HAP-1 (cell line): Measurements from ENCODE around the gene ZBTB7C.

Experiments
- DNase-seq, 2 experiments: peaks; one replicate each; pipeline ENCODE4 v3.0.0-alpha.2; 2016 to 2020; ENCODE audit warnings: low spot score in 2 of 2
- H3K27me3 ChIP-seq: fragments of 250-450 bp; sonication (Bioruptor Pico); 2 replicates; pipeline ENCODE4 v1.5.1; 2020; ENCODE audit warnings: low read depth, mild to moderate bottlenecking, moderate library complexity
- H3K36me3 ChIP-seq: fragments of 250-450 bp; sonication (Bioruptor Pico); replicated peaks from 2 replicates; pipeline ENCODE4 v1.5.1; 2020; ENCODE audit warnings: mild to moderate bottlenecking
- H3K4me1 ChIP-seq: fragments of 250-450 bp; sonication (Bioruptor Pico); 2 replicates; pipeline ENCODE4 v1.5.1; 2020; ENCODE audit warnings: mild to moderate bottlenecking
- H3K4me3 ChIP-seq: fragments of 250-450 bp; sonication (Bioruptor Pico); 2 replicates; pipeline ENCODE4 v1.5.1; 2020; ENCODE audit warnings: mild to moderate bottlenecking, moderate library complexity
- H3K9me3 ChIP-seq: fragments of 250-450 bp; sonication (Bioruptor Pico); 2 replicates; pipeline ENCODE4 v1.5.1; 2020; ENCODE audit warnings: mild to moderate bottlenecking, moderate library complexity
- in situ Hi-C: fragments of 300-500 bp; cut with MboI; formaldehyde crosslinking; loops from 3 replicates; pipeline ENCODE4 v1.14.3; 2020; ENCODE audit warnings: low sequenced_read_pairs, inconsistent platforms, mixed read lengths

ZBTB7C gene

DNA sequence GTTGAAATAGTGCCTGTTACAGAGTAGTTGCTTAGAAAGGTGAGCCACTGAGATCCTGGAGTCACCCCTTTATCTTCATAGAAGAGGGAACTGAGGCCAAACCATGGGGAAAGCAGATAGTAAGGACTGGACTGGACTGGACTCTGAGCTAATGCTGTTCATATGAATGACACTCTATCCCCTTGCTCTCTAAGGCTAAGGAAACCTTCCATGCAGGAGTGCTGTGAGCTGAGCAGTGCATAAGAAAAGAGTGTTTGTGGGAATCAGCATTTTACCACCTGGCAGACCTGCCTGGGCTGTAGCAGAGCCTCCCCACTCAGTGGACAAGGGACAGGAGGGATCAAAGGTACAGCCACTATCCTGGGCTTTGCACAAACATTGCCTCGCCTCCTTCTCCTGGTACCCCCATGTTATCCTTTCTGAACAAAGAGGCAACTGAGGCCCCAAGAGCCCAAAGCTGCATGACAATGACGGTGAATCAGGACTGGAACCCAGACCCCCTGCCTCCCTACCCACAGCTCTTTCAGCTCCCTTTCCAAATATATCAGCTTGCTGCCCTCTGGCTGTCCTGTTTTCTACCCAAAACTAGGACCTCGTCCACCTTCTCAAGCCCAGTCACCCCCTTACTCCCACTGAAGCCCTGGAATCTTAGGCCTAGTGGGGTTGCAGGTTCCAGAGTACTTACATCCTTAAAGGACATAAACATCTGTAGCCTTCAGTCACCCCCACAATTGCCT lies 227.9 kb downstream of the ZBTB7C start:
- H3K36me3 ChIP-seq, result no peaks in the 10 kb centered on the region
- in situ Hi-C loops, result no loop called here
- DNase-seq, result no peak
- H3K27me3 ChIP-seq, result 0 out of 2 replicates have a peak, but pooled peaks cover 3% of the 10 kb centered on the region
- H3K4me1 ChIP-seq, result no peaks in the 10 kb centered on the region
- H3K9me3 ChIP-seq, result no peaks in the 10 kb centered on the region
- H3K4me3 ChIP-seq, result no peak overlapping the region

DNA sequence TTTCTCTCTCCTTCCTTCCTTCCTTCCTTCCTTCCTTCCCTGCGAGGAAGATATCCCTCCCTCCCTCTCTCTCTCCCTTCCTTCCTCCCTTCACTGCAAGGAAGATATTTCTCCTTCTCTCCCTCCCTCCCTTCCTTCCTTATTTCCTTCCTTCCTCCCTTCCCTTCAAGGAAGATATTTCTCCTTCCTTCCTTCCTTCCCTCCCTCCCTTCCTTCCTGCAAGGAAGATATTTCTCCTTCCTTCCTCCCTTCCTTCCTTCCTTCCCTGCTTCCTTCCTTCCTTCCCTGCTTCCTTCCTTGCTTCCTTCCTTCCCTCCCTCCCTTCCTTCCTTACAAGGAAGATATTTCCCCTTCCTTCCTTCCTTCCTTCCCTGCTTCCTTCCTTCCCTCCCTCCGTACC lies 229.5 kb downstream of the ZBTB7C start:
- DNase-seq, result no peak
- no peaks in the 10 kb centered on the region for H3K4me1 ChIP-seq
- H3K36me3 ChIP-seq, result no peaks in the 10 kb centered on the region
- in situ Hi-C loops, result no loop called here
- no peak overlapping the region for H3K4me3 ChIP-seq
- 0 out of 2 replicates have a peak, but pooled peaks cover 3% of the 10 kb centered on the region for H3K27me3 ChIP-seq
- no peaks in the 10 kb centered on the region for H3K9me3 ChIP-seq

DNA sequence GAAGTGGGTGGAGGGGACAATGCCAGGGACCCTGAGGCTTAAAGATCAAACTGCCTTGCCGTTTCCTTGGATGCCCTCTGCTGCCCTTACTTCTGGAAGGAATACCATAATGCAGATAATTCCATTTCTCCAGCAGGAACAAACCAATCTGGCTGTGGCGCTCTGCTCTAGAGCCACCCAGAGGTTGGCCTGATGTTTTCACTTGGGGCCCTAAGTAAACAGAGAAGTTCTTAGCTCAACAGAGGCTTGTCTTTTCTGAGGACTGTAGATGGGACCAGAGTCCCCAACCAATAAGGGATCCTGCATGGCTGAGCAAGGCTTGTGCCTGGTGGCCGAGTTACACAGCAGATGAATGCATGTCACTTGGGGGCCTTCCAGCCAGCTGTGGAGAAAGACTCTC lies 230.2 kb downstream of the ZBTB7C start:
- in situ Hi-C loops, result no loop called here
- H3K4me1 ChIP-seq, result no peaks in the 10 kb centered on the region
- no peak for DNase-seq
- no peaks in the 10 kb centered on the region for H3K9me3 ChIP-seq
- 0 out of 2 replicates have a peak, but pooled peaks cover 3% of the 10 kb centered on the region for H3K27me3 ChIP-seq
- no peaks in the 10 kb centered on the region for H3K36me3 ChIP-seq
- no peak overlapping the region for H3K4me3 ChIP-seq

DNA sequence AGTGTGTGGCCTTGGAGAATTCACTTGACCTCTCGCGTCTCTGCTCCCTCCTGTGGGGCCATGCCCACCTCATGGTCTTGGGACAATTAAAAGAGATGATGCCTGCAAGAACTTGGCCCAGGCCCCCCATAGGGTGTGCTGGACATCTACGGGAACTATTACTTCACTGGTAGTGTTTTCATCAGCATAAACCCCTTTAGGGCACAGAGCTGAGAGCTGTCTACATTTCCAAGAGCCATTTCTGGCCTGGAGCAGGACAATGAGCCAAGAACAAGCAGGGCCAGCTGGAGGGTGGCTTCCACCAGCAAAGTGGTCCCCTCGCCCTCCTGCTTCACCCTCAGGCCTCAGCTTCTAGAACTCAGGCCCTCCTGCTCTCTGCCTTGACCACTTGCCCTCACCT lies 232.3 kb downstream of the ZBTB7C start:
- no peaks in the 10 kb centered on the region for H3K9me3 ChIP-seq
- 0 out of 2 replicates have a peak, but pooled peaks cover 3% of the 10 kb centered on the region for H3K27me3 ChIP-seq
- in situ Hi-C loops, result no loop called here
- H3K4me1 ChIP-seq, result no peaks in the 10 kb centered on the region
- no peaks in the 10 kb centered on the region for H3K36me3 ChIP-seq
- no peak for DNase-seq
- no peak overlapping the region for H3K4me3 ChIP-seq

DNA sequence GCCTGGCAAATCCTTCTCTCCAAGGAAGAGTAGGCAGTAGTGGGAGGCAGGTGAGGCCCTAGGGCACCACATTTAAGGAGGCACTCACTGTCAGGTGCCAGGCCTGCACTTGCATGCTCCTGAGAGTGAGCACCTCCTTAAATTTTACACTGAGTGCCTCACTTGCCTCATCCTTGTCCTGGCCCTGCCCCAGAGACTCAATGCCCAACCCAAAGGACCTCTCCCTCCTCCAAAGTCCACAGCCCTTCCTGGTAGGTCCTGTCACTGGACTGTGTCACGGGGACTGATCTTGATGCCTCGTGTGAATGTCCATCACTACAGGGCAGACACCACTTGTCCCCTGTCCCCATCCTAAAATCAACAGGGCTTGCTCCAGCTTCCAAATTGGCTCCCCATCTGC lies 235.6 kb downstream of the ZBTB7C start:
- Histone ChIP-seq H3K4me3 (no peak overlapping the region), H3K4me1 (no peaks in the 10 kb centered on the region), H3K27me3 (peaks cover 1% of the 10 kb centered on the region; the same call in 1 of the 2 replicates), H3K9me3 (no peaks in the 10 kb centered on the region), H3K36me3 (no peaks in the 10 kb centered on the region)
- no peak for DNase-seq
- in situ Hi-C loops, result no loop called here

DNA sequence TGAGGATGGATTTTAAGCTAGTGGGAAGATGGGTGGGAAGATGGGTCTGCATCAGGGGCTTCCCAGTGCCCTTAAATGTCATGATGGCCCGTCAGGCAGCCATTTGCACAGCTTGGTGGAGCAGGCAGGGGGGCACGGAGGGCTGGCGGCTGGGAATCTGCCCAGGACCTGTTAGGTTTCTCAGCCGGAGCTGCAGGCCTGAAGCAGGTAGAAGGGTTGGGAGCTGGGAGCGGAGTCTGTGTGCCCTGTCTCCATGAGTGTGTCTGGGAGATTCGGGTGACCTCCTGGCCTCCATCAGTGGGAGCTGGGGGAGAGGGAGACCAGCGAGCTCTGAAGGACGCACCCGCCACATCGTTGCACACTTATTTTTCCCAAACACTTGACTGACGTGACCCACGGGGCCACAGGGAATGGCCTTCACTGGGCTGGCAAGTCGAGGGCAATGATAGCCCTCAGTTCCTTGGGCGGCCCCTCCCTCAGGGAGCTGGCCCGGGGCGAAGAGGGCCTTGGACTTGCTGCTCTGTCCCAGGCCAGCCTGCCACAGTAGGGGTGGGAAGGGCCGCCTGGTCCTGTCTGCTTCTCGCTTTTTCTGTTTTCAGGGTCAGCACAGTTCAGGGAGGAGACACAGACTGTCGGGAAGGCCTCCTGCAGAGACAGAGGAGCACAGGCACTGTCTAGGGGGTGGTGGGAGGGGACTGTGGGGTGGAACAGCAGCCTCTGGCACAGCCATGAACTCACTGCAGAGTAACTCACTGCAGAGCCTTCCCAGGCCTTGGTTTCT lies 236.8 kb downstream of the ZBTB7C start:
- Histone ChIP-seq H3K4me1 (no peaks in the 10 kb centered on the region), H3K9me3 (no peaks in the 10 kb centered on the region), H3K4me3 (no peak overlapping the region), H3K27me3 (peaks cover 2% of the 10 kb centered on the region; the same call in 1 of the 2 replicates), H3K36me3 (no peaks in the 10 kb centered on the region)
- no peak for DNase-seq
- in situ Hi-C loops, result no loop called here

DNA sequence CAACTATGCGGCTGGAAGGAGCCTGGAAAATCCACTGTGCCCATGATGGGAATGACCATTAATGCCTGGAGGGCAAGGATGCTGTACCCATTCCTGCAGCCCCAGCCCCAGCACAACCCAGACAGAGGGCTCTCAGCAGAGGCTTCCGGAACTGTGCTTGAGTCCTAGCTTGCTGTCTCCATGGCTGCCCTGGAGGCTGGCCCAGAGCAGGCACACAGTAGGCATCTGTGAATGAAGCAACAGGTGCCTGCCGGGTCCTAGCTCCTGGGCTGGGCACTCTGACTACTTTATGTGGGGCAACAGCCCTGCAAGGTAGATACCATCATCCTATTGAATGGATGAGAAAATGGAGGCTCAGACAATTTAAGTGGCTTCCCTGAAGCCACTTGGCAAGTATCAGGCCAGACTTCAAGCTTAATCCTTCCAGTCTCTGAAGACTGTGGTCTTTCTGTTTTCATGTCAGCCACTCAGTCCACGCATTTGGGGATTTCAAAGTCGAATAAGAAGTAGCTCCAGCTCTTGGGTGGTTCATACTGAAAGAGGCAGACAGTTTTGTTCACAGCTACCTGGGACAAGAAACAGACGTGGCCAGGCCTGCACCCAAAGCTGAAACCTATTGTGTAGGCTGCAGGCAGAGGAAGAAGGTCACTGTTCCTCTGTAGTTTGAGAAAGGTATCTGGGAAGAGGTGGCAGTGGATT lies 237.5 kb downstream of the ZBTB7C start:
- H3K4me3 ChIP-seq, result no peak overlapping the region
- no peak for DNase-seq
- H3K36me3 ChIP-seq, result no peaks in the 10 kb centered on the region
- peaks cover 2% of the 10 kb centered on the region; the same call in 1 of the 2 replicates for H3K27me3 ChIP-seq
- no peaks in the 10 kb centered on the region for H3K4me1 ChIP-seq
- no peaks in the 10 kb centered on the region for H3K9me3 ChIP-seq
- in situ Hi-C loops, result no loop called here

DNA sequence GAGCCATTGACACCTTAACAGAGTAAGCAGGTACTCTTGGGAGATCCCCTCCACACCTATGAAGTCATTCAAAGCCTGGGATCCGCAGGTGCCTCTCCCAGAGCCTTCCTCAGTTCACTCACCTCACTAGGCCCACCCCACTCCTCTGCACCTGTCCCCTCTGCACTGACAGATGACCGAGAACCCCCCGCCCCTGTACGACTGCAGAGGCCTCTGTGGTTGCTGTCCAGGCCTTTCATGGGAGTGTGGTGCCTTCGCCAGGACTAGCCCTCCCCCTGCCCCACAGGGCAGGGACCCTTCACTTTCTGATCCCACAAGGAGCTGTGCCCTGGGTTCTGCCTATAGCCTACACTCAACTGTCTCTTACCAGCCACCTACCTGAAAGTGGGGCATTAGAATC lies 238.5 kb downstream of the ZBTB7C start:
- in situ Hi-C loops, result no loop called here
- Histone ChIP-seq H3K9me3 (no peaks in the 10 kb centered on the region), H3K36me3 (no peaks in the 10 kb centered on the region), H3K4me1 (no peaks in the 10 kb centered on the region), H3K4me3 (no peak overlapping the region), H3K27me3 (peaks cover 2% of the 10 kb centered on the region; the same call in 1 of the 2 replicates)
- no peak for DNase-seq

DNA sequence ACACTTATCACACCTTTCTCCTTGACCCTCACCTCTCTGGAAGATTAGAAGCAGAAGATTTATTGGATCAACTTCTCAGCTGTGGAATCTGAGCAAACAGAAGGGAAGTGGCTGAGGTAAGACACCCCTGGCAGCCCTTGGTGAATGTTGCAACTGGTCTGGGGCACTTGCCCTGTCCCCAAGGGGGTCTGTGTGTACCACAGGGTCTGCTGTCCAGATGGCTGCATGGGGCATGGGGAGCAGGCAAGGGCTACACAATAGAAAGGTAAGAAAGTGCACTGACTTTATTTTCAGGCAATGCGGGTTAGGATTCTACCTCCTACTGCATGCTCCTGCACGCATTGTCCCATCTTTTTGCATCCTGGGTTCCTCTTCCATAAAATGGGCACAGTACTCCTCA lies 240.3 kb downstream of the ZBTB7C start:
- H3K36me3 ChIP-seq, result no peaks in the 10 kb centered on the region
- H3K4me3 ChIP-seq, result no peak overlapping the region
- H3K4me1 ChIP-seq, result no peaks in the 10 kb centered on the region
- peaks cover 2% of the 10 kb centered on the region; the same call in 1 of the 2 replicates for H3K27me3 ChIP-seq
- no peak for DNase-seq
- in situ Hi-C loops, result no loop called here
- no peaks in the 10 kb centered on the region for H3K9me3 ChIP-seq

DNA sequence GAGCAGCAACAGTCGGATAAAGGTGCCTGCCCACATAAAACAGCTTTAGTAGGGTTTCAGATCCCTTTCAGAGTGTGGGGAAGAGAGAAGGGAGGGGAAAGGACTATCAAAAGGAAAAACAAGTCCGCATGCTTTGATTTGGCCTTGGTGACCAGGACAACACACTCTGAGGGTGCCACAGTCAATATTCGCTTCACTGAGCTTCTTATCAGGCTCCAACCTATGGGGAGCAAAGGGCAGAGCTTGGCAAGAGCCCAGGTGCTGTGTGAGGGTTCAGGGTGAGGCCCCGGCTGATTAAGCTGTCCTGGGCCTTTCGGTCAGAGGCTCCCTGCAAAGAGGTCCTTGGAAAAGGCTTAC lies 241.3 kb downstream of the ZBTB7C start:
- H3K27me3 ChIP-seq, result peaks cover 2% of the 10 kb centered on the region; the same call in 1 of the 2 replicates
- H3K4me3 ChIP-seq, result no peak overlapping the region
- DNase-seq, result no peak
- no peaks in the 10 kb centered on the region for H3K36me3 ChIP-seq
- no peaks in the 10 kb centered on the region for H3K9me3 ChIP-seq
- no peaks in the 10 kb centered on the region for H3K4me1 ChIP-seq
- in situ Hi-C loops, result no loop called here

DNA sequence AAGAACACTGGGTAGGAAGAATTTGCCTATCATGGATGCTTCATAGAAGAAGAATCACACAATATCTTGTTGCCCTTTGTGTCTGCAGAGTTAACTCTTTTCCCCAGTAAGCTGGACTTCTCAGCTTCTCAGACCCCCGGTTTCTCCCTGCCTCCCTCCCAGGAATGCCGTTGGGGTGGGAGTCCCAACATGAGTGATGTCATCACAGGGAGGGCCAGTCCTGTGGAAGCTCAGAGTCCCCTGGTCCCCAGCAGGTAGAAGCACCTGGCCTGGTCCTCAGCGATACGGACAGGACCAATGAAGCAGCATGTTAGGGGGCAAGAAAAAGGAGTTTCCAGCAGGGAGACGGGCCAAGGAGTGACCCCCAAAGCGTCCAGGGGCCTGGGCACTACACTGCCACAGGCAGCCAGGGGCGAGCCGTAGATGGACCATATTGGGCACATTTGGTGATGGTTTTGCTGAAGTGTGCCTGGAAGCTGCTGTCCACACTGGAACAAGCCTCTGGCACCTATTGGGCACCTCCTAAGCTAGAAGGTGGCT lies 242.8 kb downstream of the ZBTB7C start:
- H3K9me3 ChIP-seq, result no peaks in the 10 kb centered on the region
- H3K36me3 ChIP-seq, result no peaks in the 10 kb centered on the region
- DNase-seq, result no peak
- in situ Hi-C loops, result no loop called here
- no peaks in the 10 kb centered on the region for H3K4me1 ChIP-seq
- H3K4me3 ChIP-seq, result no peak overlapping the region
- H3K27me3 ChIP-seq, result peaks cover 2% of the 10 kb centered on the region; the same call in 1 of the 2 replicates

DNA sequence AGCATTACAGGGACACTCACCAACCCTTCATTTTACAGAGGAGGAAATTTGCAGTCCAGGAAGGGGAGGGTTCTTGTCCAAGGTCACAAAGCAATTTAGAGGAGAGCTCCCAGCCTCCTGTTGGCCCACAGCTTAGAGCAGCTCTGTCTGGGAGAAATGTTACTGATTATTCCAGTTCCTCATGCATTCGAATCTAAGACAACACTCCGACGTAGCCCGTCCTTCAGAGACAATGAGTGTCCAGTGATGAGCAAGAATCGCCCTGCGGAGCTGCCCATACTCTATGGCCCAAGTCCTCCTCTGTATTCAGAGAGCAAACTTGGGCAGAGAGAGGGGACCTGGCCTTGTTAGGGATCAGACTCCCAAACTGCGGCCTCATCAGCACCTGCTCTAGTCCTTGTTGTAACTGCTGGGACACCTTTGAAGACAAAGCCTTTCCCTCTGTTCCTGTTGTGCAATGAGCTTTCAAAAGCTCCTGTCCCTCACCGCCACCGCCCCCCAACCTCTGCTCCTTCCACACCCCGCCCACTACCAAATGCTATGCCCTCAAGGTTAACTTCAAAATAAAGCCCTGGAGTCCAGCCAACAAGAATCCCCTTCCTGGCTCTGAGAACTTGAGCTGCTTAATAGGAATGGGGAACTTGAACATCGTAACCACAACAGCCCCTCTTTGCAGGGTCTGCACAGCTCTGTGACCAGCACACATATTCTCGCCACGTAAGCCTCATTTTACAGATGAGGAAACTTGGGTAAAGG lies 243.9 kb downstream of the ZBTB7C start:
- H3K4me3 ChIP-seq, result no peak overlapping the region
- peaks cover 2% of the 10 kb centered on the region; the same call in 1 of the 2 replicates for H3K27me3 ChIP-seq
- H3K36me3 ChIP-seq, result no peaks in the 10 kb centered on the region
- H3K9me3 ChIP-seq, result no peaks in the 10 kb centered on the region
- DNase-seq, result peak in 1 of 2 experiments; percentile 21
- in situ Hi-C loops, result no loop called here
- no peaks in the 10 kb centered on the region for H3K4me1 ChIP-seq

DNA sequence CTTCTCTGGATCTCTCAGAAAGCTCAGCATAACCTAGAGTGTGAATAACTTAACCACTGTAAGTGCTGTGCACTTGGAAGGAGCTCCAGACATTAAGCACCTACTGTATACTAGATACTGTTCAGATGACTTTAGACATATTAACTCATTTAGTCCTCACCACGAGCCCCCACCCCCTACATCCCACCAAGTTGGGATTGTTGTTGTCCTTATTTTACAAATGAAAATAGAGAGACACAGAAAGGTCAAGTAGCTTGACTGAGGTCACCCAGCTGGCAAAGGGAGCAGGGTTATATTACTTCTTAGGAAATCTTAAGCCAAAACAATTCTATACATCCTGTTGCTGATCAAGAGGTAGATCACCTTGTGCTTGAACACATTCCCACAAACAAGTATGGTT lies 244.5 kb downstream of the ZBTB7C start:
- no peak for DNase-seq

More for the DNA sequence above, 244.5 kb downstream of the ZBTB7C start:
- no peaks in the 10 kb centered on the region for H3K9me3 ChIP-seq
- in situ Hi-C loops, result no loop called here
- H3K27me3 ChIP-seq, result peaks cover 2% of the 10 kb centered on the region; the same call in 1 of the 2 replicates
- H3K36me3 ChIP-seq, result no peaks in the 10 kb centered on the region
- no peaks in the 10 kb centered on the region for H3K4me1 ChIP-seq
- H3K4me3 ChIP-seq, result no peak overlapping the region
